GM18909 (cell line): ENCODE data around the gene SLC6A5.

Experiments used
- ATAC-seq: cut with Tn5 transposase; IDR thresholded peaks from one replicate; pipeline ENCODE4 v1.9.1; 2021; ENCODE audit warnings: mild to moderate bottlenecking; ENCODE audit not compliant: unreplicated experiment, poor library complexity

Gene SLC6A5

DNA sequence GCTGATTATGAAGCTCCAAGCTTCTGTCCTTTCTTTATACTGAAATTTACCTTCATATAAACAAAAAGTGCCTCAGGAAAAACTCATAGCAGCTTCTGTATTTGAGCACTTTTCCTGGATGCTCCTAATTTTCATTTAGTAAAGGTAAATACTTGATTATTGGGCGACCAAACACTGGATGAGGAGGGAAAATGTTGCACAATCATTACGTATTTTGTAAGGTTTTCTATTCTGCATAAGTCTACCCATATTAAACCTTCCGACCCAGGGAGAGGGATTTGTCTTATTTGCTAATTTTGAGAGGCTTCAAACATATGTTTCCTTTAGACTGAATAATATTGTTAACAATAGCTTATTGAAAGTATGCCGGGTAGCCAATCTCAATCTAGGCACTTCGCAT is 4.3 kb upstream of the SLC6A5 start:
- no peak for ATAC-seq

DNA sequence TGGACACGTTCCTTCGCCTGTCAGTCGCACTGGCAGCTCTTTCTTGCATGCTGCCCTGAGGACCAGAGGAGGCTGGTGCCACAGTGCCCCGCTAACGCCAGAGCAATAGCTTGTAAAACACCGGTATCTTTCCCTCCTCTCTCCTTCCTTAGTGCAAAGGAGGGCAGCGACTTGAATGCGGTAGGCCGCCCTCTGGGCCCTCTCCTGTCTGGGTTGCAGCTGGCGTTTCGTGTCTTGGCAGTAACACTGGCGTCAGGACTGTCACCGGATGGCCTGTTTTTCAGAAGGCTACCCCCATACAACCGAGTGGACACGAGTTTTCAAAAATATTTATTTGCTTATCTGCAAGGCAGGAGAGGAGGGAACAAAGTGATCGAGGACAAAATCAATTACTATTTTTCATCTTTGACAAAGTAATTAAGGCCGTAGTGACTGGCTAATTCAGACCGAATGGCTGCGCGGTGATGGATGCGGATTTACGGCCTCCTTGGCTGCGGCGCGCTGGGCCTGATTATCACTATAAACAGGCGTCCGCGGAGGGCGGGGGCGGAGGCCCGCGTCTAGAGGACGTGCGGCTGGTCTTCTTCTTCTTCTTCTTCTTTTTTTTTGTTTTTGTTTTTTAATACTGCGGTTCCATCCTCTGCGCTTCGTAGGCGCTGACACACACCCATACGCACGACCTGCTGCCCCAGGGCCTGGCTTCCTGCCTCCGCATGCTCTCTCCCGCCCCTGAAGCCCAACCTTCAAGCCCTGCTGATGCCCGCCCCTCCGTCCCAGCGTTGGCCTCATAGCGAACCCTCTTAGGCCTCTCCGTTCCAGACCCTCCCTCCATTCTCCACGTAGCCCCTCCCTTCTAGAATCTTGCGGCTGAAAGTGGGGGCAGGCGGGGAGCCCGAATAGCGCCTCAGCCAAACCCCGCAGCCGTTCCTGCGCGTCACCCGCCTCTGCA is 2.9 kb upstream of the SLC6A5 start:
- no peak for ATAC-seq

DNA sequence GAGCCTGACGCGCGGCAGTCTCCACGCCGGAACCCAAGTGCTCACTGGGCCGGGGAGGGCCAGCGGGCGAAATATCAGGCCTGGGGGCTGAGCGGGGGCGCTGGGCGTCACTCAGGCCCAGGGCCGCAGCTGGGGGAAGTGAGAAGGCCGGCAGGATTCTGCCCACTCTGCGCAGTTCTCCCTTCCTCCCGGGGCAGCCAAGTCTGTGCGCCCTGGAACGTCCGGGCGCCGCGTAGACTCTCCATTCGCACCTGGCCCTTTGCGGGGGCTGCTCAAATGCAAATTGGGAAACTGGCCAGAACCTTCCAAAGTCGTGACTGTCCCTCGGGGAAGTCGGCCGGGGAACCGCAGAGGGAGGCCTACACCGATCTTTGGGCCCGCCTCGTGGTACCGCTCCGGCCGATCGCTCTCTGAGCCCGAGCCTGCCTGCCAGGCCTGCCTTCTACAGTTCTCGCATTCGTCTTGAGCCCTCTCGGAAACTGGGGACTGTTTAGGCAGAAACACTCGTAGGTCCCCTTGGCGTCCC is 2.2 kb upstream of the SLC6A5 start:
- ATAC-seq, result no peak

DNA sequence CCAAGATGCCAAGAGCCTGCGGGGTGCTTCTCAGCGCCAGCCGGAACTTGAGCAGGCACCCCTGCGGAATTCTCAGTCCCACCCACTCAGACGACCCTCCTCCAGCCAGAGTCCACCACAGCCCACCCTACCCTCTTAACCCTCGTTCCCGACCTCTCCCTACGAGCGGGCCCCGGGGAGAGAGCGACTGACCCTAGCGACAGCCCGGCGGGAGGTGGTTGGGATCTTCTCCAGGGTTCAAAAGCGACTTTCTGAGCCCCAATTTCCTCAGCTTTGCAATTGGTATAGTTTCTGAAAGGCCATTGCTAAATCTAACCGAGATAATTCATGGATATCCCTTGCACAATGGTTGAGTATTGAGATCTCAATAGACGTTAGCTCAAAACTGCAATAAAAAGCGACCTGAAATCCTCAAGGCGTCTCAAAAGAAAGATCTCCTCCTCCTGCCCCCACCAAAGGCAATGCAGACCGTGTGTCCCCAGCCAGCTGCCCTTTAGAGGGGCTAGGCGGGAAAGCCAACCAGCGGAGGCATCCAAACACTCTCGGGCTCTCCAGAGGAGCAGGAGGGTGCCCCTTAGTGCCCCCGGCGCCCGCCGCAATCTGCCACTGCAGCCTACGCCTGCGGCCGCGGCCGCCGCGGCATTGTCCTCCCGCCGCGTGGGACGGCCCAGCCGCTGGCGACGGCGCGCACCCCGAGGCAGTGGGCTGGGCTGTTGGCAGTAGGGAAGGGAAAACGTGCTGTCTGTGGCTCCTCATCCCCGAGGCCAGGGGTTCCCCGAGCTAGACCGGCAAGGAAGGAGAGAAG is 1.5 kb upstream of the SLC6A5 start:
- ATAC-seq, result no peak

DNA sequence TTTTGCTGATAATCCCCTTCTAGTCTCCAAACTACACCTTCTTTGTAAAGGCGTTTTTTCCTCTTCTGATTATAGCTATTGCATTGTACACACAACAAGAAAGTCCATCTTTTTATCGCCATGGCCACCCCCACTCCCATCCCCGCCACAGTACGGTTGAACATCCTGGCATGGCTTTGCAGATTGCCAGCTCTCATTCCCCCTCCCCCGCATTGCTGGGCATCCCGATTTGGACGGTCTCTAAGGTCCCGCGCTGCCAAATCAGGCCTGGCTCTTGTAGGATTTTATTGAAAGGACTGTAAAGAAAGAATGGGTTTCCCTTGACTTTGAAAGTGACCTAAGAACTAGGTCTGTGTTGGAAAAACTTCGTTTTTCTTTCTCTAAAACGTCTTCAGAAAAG is 916 bp upstream of the SLC6A5 start:
- no peak for ATAC-seq

DNA sequence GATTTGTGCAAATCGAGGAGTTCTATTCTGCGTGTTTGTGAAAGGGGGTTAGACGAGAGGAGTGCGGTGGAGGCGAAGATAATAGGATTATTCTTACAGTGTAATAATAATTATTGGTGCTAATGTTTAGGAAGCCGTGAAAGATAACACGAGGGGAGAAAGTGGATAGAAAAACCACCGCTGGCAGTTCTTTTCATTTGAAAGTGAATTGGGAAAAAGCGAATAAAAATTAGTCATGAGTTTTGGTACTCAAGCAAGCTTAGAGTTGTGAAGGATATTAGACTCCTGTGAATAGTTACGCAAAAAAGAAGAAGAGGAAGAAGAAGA is 575 bp downstream of the SLC6A5 start:
- no peak for ATAC-seq

DNA sequence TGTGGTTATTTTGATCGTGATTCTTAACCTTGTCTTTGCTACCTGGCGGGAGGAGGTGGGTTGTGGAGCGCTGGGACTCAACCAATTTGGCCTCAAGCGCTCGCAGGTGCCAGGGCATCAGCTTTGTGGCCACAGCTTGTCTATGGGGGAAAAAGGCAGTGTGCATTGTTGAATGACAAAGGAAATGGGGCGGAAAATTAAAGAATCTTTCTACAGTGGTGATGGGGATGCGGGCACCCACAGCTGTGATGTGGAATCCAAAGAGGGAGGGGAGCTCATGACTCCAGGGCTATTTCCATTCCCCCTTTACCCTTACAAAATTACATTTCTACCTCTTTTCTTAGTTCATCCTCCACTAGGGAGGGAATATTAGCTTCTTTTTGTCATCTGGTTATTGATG is 1.1 kb downstream of the SLC6A5 start:
- no peak for ATAC-seq

DNA sequence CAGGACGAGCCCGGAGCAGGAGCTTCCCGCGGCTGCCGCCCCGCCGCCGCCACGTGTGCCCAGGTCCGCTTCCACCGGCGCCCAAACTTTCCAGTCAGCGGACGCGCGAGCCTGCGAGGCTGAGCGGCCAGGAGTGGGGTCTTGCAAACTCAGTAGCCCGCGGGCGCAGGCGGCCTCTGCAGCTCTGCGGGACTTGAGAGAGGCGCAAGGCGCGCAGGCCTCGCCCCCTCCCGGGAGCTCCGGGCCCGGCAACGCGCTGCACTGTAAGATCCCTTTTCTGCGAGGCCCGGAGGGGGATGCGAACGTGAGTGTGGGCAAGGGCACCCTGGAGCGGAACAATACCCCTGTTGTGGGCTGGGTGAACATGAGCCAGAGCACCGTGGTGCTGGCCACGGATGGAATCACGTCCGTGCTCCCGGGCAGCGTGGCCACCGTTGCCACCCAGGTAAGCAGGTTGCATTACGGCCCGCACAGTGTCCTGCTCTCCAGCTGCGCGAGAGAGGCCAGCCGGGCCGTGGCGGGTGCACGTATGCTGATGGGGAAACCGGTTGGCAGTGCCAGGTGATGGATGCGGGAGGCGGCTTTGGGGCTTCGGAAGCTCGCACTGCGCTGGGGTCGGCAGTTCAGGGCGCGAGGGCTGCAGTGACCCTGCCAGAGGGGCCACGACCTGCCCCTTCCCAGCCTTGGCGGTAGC is 2.0 kb downstream of the SLC6A5 start:
- no peak for ATAC-seq

DNA sequence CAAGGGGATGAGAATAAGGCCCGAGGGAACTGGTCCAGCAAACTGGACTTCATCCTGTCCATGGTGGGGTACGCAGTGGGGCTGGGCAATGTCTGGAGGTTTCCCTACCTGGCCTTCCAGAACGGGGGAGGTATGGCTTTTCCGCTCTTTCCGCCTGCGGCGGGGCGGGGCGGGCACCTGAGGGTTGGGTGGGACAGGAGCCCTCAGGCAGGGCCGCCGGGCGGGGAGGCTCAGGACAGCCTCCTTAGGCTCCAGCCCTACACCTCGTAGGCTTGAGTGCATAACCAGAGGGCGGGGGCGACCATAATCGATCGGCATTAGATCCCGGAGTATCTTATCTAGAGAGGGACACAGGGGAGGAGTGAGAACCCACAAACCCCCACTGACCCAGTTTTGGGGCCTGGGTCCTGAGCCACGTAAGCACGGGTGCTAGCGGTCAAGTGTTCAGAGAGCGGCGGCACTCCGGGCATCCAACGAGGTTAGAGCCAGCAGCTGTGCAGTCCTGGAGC is 4.9 kb downstream of the SLC6A5 start:
- ATAC-seq, result no peak

DNA sequence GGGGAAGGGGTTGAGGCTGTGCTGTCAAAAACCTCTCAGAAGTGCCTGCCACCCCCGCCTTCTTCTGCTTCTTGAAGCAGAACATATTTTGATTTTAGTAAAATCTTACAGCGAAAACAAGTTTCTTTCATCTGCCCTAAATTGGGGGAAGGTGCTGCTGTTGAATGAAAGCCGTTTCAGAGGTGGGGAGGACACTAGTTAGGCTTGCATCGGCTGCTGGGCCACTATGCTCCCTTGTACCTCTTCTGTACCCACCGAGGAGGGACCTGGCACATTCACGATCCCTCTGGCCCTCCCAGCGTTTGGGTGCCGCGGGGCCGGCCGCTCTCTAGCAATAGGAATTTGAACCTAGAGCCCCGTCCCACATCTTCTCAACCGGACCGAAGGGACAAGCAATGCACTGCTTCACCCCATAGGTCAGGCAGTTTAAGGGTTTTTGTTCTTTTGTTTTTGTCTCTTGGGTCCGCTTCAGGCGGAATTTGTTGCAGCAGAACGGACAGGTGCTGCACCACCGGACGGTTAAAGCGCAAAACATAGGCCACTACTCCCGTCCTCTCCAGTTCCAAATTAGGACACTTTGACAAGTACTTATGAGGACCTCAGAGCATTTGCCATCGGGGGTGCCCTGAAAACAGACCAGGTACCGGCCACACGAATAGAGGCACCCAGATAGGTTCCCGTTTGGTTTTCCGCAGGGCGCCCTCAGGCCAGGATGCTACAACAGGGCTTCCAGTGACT is 5.6 kb downstream of the SLC6A5 start:
- no peak for ATAC-seq

DNA sequence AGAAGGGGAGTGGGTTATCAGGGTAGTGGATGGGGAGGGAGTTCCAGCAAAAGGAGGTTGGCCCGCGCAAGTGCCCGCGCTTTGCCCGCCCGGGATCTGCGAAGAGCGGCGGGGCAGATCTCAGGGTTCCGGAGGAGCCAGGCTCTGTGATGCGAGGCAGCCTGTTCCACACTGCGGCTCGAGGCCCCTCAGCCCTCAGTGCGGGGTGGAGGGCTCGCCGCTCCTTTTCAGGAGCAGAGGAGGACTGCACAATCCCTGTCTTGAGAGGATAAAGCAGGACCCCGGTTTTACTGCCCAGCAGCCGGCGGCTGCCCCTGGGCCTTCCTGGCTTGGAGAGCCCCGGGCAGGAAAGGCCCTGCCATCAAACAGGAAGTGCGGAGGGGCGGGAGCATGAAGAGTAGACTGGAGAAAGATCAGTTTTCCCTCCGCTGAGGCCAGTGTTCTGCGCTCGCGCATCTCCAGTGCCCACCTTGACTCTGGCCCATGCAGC is 6.2 kb downstream of the SLC6A5 start:
- ATAC-seq, result no peak

DNA sequence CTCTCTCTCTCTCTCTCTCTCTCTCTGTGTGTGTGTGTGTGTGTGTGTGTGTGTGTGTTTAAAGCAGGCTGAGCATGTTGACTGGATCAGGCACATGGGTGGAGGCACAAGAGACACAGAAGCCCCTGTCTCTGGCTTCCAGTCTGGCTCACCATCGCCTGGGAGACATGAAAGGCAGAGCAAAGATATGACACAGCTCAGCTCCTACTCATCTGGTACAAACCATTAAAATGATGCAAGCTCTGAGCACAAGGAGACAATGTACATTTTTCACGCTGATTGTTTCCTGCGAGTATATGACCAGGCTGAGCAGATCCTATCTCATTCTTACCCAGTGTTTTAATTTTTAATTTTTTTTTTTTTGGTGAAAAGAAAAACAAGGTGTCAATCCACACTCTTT is 9.5 kb downstream of the SLC6A5 start:
- no peak for ATAC-seq

DNA sequence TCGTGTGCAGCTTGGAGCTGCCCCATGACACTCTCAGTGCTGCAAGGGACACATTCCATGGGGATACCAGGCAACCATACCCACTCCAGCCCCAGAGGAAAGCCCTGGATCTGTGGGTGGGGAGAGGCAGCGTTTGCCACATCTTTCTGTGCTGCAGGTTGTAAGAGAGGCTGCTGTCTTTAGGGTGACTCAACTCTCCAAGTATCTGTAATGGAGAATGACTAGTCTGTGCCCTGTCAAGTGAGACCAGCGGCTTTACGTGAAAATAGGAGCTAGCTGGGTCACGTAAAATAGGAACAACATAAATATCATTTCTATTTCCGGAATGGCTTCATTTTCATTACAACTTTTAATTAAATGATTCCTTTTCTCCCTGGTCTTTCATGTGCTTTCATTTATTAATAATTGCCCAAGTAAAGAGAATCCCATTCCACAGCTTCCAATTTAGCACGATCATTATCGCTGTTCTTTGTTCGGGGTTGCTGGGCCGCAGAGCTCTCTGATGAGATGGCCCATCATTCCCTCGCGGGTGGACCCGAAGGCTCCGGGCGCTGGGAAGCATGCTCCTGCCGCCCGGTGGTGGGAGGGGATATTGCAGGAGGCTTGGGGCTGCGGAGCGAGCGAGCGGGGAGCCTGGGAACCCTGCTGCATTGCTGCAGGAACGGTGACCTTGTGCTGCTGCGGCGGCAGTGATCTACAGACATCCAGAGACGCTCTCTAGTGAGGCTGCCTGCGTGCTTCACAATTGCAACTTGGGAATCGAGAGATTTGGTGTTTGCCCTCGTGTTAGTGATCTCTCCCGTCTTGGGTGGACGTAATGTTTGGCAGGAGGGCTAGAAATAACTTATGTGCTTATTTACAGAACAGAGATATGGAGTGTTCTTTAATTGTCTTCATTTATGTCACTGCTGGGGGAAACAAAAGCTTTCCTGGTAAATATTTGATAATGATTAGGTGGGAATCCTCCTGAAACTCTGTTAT is 10.6 kb downstream of the SLC6A5 start:
- ATAC-seq, result peak; percentile 98

DNA sequence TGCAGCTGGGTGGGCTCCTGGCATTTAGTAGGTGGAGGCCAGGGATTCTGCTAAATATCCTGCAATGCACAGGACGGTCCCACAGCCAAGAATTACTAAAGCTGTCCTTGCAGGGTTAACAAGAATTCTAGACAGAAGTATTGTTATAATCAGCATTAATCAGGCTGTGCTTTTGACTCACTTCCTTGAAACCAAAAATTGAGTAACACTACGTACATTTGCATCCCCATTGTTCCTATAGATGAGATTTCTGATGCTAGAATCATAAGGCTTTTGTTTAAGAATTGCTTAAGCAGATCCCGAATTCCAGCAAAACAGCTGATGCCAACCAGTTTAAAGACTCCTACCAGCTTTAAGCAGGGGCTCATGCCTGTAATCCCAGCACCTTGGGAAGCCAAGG is 11.4 kb downstream of the SLC6A5 start:
- no peak for ATAC-seq

DNA sequence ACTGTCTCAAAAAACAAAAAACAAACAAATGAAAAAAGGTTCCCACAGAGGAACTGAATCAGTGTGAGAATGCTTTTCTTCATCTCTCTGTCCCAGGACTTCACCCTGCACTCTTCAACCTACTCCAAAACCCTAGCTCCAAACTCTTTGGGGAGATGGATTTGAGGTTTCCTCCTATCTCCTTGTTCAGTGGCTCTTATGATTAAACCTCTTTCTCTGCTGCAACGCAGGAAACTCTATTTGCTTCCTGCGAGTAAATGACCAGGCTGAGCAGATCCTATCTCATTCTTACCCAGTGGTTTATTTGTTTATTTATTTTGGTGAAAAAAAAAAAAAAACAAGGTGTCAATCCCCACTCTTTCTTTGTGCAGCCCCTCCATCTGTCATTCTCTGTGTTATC is 12.0 kb downstream of the SLC6A5 start:
- ATAC-seq, result no peak

DNA sequence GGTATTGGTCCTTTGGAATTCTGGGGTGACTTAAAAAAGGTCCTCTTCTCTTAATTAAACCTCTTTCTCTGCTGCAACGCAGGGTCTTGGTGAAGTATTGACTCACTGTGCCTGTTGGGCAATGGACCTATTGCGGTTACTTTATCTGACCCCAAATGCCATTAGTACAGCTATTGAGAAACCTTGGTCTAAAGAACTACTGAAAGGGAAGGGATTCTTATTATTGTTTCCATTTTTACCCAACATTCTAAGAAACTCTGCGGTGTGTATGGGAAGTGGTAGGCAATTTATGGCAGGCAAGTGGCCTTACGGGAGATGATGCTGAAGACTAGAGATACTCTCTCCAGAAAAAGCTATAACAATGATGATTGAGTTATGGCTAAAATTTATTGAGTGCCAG is 12.5 kb downstream of the SLC6A5 start:
- no peak for ATAC-seq

DNA sequence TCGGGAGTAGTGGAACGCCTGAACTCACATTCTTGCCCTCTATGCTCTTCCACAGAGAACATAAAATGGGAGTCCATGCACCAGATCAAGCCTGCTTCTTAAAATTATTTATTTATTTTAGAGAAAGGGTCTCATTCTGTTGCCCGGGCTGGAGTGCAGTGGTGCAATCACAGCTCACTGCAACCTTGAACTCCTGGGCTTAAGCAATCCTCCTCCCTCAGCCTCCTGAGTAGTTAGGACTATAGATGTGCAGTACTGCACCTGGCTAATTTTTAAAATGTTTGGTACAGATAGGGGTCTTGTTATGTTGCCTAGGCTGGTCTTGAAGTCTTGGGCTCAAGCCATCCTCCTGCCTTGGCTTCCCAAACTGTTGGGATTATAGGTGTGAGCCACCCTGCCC is 13.0 kb downstream of the SLC6A5 start:
- ATAC-seq, result no peak

DNA sequence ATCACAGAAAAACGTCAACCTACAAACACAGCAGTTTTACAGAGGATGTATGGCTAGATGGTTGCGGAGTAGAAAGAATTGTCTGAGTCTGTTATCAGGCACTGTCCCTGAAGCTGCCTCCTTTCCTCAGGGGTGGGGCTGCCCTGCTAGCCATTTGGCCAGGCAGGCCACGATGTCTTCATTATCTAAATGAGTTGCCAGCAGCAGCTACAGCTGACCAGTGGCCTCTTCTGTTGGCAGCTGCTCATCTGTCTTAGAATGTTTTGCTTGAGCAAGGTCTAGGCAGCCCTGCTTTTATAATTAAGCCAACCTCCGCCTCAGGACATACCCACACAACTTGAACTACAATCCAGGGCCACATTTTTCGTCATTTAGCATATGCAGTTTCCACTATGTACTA is 17.5 kb downstream of the SLC6A5 start:
- ATAC-seq, result no peak
